Neuronal stem cell (in vitro differentiated cells): ENCODE results near the gene HHIPL2.
"Not testable (repeated sequence)": the region's sequence is repeated elsewhere in the genome, so short reads cannot be mapped to it uniquely, and the experiment has no call there.

Experiments used
- DNase-seq: peaks from one replicate; pipeline ENCODE4 v3.0.0-alpha.2; 2013; ENCODE audit warnings: low spot score
- H2AFZ ChIP-seq: one replicate; pipeline ENCODE4 v1.6.1; 2013; ENCODE audit warnings: mild to moderate bottlenecking, low read length, inconsistent platforms
- H2AK5ac ChIP-seq: 2 replicates; pipeline ENCODE4 v1.6.1; 2013; ENCODE audit warnings: low read depth, mild to moderate bottlenecking, inconsistent platforms, low read length, moderate library complexity, mixed read lengths
- H2BK120ac ChIP-seq: 2 replicates; pipeline ENCODE4 v1.6.1; 2013; ENCODE audit warnings: low read depth, mild to moderate bottlenecking, inconsistent platforms, low read length, moderate library complexity, mixed read lengths
- H2BK12ac ChIP-seq: one replicate; pipeline ENCODE4 v1.6.1; 2013; ENCODE audit warnings: low read length, inconsistent platforms
- H2BK15ac ChIP-seq: 2 replicates; pipeline ENCODE4 v1.6.1; 2013; ENCODE audit warnings: mild to moderate bottlenecking, low read length, inconsistent platforms, mixed read lengths
- H2BK5ac ChIP-seq: one replicate; pipeline ENCODE4 v1.6.1; 2013; ENCODE audit warnings: inconsistent platforms, mild to moderate bottlenecking, low read length, moderate library complexity
- H3K14ac ChIP-seq: one replicate; pipeline ENCODE4 v1.6.1; 2013; ENCODE audit warnings: low read length, inconsistent platforms
- H3K18ac ChIP-seq: 2 replicates; pipeline ENCODE4 v1.6.1; 2013; ENCODE audit warnings: low read length, inconsistent platforms
- H3K23ac ChIP-seq: 2 replicates; pipeline ENCODE4 v1.6.1; 2013; ENCODE audit warnings: low read depth, mild to moderate bottlenecking, mixed read lengths, low read length, inconsistent platforms; ENCODE audit not compliant: poor library complexity
- H3K27ac ChIP-seq: replicated peaks from 3 replicates; pipeline ENCODE4 v1.5.1; 2013; ENCODE audit warnings: low read length, inconsistent platforms
- H3K27me3 ChIP-seq, 3 experiments: 2 replicates each; pipeline ENCODE4 v1.6.1; 2013; ENCODE audit warnings: low read length in 3 of 3, mild to moderate bottlenecking in 2 of 3, inconsistent platforms in 1 of 3, low read depth in 1 of 3, mixed read lengths in 1 of 3, moderate library complexity in 1 of 3; ENCODE audit not compliant: control insufficient read depth in 3 of 3, insufficient read depth in 3 of 3
- H3K36me3 ChIP-seq, 2 donors: replicated peaks in 1 of 2; 2 replicates each; pipeline ENCODE4 v1.6.1; 2013; ENCODE audit warnings: low read length in 2 of 2; ENCODE audit not compliant: control insufficient read depth in 2 of 2, insufficient read depth in 2 of 2
- H3K4ac ChIP-seq: 2 replicates; pipeline ENCODE4 v1.6.1; 2013; ENCODE audit warnings: inconsistent platforms, mild to moderate bottlenecking, low read length, moderate library complexity
- H3K4me1 ChIP-seq, 2 donors: 1 replicate in 1 of 2; 2 replicates in 1 of 2; pipeline ENCODE4 v1.6.1; 2013; ENCODE audit warnings: low read length in 2 of 2, low read depth in 1 of 2; ENCODE audit not compliant: control insufficient read depth in 2 of 2, insufficient read depth in 1 of 2
- H3K4me2 ChIP-seq: one replicate; pipeline ENCODE4 v1.6.1; 2013; ENCODE audit warnings: mild to moderate bottlenecking, low read length, inconsistent platforms; ENCODE audit not compliant: insufficient read depth, poor library complexity, severe bottlenecking
- H3K4me3 ChIP-seq, 2 donors: 2 replicates each; pipeline ENCODE4 v1.5.1; 2013; ENCODE audit warnings: low read length in 2 of 2, mild to moderate bottlenecking in 2 of 2, inconsistent platforms in 1 of 2, moderate library complexity in 1 of 2
- H3K79me1 ChIP-seq: one replicate; pipeline ENCODE4 v1.6.1; 2013; ENCODE audit warnings: low read depth, mild to moderate bottlenecking, inconsistent platforms, low read length, moderate library complexity
- H3K9ac ChIP-seq: one replicate; pipeline ENCODE4 v1.6.1; 2013; ENCODE audit warnings: mild to moderate bottlenecking, low read depth, low read length, inconsistent platforms; ENCODE audit not compliant: poor library complexity
- H3K9me3 ChIP-seq, 2 donors: replicated peaks in 1 of 2; 2 replicates each; pipeline versions ENCODE3 to v1.6.1; 2013; ENCODE audit warnings: low read length in 2 of 2, mild to moderate bottlenecking in 2 of 2, inconsistent platforms in 1 of 2, low read depth in 1 of 2, mixed read lengths in 1 of 2, moderate library complexity in 1 of 2; ENCODE audit not compliant: control insufficient read depth in 2 of 2, insufficient read depth in 1 of 2
- H4K8ac ChIP-seq: one replicate; pipeline ENCODE4 v1.6.1; 2013; ENCODE audit warnings: low read depth, mild to moderate bottlenecking, inconsistent platforms, low read length, moderate library complexity
- H4K91ac ChIP-seq: one replicate; pipeline ENCODE4 v1.6.1; 2013; ENCODE audit warnings: low read length, low read depth, mild to moderate bottlenecking, inconsistent platforms; ENCODE audit not compliant: poor library complexity
- WGBS, 2 donors: extraction: QIAGEN DNeasy Blood & Tissue Kit; methylation state at CpG; one replicate each; pipeline ENCODE4 v1.1.7; 2013; ENCODE audit warnings: missing lambda C conversion rate in 2 of 2, mixed read lengths in 1 of 2; ENCODE audit not compliant: insufficient read length in 2 of 2, insufficient replicate concordance in 1 of 2; ENCODE audit errors: extremely low coverage in 2 of 2; 5-methylcytosine and 5-hydroxymethylcytosine counted together

The HHIPL2 gene

DNA sequence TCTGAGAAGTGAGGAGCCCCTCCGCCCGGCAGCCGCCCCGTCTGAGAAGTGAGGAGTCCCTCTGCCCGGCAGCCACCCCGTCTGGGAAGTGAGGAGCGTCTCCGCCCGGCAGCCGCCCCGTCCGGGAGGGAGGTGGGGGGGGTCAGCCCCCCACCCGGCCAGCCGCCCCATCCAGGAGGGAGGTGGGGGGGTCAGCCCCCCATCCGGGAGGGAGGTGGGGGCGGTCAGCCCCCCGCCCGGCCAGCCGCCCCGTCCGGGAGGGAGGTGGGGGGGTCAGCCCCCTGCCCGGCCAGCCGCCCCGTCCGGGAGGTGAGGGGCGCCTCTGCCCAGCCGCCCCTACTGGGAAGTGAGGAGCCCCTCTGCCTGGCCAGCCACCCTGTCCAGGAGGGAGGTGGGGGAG is 60.1 kb downstream of the HHIPL2 start:
- not testable (repeated sequence) for H3K14ac ChIP-seq, H2AFZ ChIP-seq, H3K27ac ChIP-seq, H3K4me1 ChIP-seq, H3K18ac ChIP-seq, H2BK120ac ChIP-seq, H2BK12ac ChIP-seq, H2AK5ac ChIP-seq, DNase-seq, H3K4ac ChIP-seq, H3K23ac ChIP-seq, H3K27me3 ChIP-seq, H4K8ac ChIP-seq, H3K4me2 ChIP-seq, H3K9ac ChIP-seq, H3K36me3 ChIP-seq, H2BK5ac ChIP-seq, H3K9me3 ChIP-seq, H2BK15ac ChIP-seq, H4K91ac ChIP-seq, H3K79me1 ChIP-seq, H3K4me3 ChIP-seq
- no CpG with 5 or more reads among the region's 27 CpGs for WGBS, 2 donors

DNA sequence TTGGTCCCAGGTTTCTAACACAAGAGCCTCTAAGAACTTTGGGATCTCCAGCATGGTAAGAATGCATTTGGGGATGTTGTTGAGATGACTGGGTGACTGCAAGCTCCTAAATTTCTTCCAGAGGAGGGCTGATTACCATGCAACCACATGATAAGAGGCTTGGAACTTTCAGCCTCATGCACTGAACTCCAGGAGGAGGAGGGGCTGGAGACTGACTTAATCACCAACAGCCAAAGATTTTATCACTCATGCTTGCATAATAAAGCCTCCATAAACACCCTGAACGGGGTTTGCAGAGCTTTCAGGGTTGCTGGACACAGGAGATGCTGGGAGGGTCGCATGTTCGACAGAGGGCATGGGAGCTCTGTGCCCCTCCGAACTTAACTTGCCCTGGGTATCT is 63.9 kb downstream of the HHIPL2 start:
- DNase-seq, H3K9ac ChIP-seq, H2BK15ac ChIP-seq, H3K4me2 ChIP-seq, H3K27ac ChIP-seq, H3K4me3 ChIP-seq, H3K23ac ChIP-seq, H3K4me1 ChIP-seq, H2BK12ac ChIP-seq, H3K14ac ChIP-seq, H4K8ac ChIP-seq, H4K91ac ChIP-seq, H2BK120ac ChIP-seq, H3K18ac ChIP-seq, H2AK5ac ChIP-seq, H3K36me3 ChIP-seq, H3K27me3 ChIP-seq, H3K9me3 ChIP-seq, H3K79me1 ChIP-seq, H3K4ac ChIP-seq, H2AFZ ChIP-seq, H2BK5ac ChIP-seq: not testable (repeated sequence)
- no CpG with 5 or more reads among the region's 4 CpGs for WGBS, 2 donors

DNA sequence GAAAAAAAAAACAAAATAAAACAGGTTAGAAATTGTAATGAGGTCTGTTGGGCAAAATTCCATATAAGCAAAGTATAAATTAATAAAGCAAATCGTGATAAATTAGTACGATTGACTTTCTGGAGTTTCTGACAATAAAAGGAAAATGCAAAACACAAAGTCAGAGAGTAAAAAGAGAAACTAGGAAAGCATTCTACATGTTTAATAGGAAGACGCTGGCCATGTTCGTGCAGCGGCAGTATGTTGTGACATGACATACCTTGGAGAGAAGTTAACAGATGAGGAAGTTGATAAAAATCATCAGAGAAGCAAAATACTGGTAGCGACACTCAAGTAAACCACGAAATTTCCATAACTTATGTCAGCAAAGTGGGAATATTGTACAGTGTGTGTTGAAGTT is 68.3 kb downstream of the HHIPL2 start:
- not testable (repeated sequence) for H2BK12ac ChIP-seq, H3K18ac ChIP-seq, H2BK15ac ChIP-seq, H3K23ac ChIP-seq, H2BK120ac ChIP-seq, H3K4ac ChIP-seq, H3K36me3 ChIP-seq, H3K14ac ChIP-seq, H3K4me3 ChIP-seq, H2AFZ ChIP-seq, H3K9me3 ChIP-seq, H4K8ac ChIP-seq, H3K27ac ChIP-seq, H3K4me1 ChIP-seq, DNase-seq, H4K91ac ChIP-seq, H3K79me1 ChIP-seq, H2BK5ac ChIP-seq, H3K4me2 ChIP-seq, H3K27me3 ChIP-seq, H2AK5ac ChIP-seq, H3K9ac ChIP-seq
- WGBS, 2 donors: no CpG with 5 or more reads among the region's 7 CpGs

DNA sequence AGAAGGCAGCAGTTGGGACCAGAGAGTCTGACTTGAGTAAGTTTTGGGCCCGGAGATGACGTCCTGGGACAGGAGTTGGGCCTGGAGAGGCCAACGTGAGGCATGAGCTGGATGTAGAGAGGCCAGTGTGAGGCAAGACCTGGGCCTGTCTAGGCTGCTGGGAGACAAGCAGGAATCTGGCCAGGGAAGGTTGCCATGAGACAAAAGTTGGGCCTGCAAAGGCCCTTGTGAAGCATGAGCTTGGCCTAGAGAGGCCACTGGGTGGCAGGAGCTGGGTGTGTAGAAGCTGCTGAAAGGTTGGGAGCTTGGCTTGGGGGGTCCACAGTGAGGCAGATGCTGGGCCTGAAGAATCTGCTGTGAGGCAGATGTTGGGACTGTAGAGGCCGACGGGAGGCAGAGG is 71.5 kb downstream of the HHIPL2 start:
- not testable (repeated sequence) for H3K23ac ChIP-seq, DNase-seq, H3K14ac ChIP-seq, H3K4me1 ChIP-seq, H3K4me2 ChIP-seq, H2BK120ac ChIP-seq, H2BK5ac ChIP-seq, H2AK5ac ChIP-seq, H2BK12ac ChIP-seq, H3K9ac ChIP-seq, H3K18ac ChIP-seq, H3K36me3 ChIP-seq, H3K4me3 ChIP-seq, H4K91ac ChIP-seq, H2BK15ac ChIP-seq, H3K79me1 ChIP-seq, H3K9me3 ChIP-seq, H4K8ac ChIP-seq, H2AFZ ChIP-seq, H3K27ac ChIP-seq, H3K27me3 ChIP-seq, H3K4ac ChIP-seq
- WGBS, 2 donors: no CpG with 5 or more reads among the region's 5 CpGs
